MM.1S (cell line): ENCODE results near the gene CS.

Experiments used
- DNase-seq: peaks from one replicate; pipeline ENCODE4 v3.0.0-alpha.2; 2015
- H2AFZ ChIP-seq: fragments of 300-600 bp; sonication (generic); 2 replicates; pipeline ENCODE4 v1.6.0; 2016; ENCODE audit warnings: antibody characterized with exemption, low read length
- H3F3A ChIP-seq: fragments of 300-600 bp; sonication (generic); 2 replicates; pipeline ENCODE4 v1.6.1; 2016; ENCODE audit warnings: mild to moderate bottlenecking, antibody characterized with exemption, low read length, moderate library complexity, mixed read lengths; ENCODE audit not compliant: insufficient read depth
- H3K27ac ChIP-seq: fragments of 300-600 bp; sonication (generic); 2 replicates; pipeline ENCODE4 v1.5.1; 2016; ENCODE audit warnings: mild to moderate bottlenecking, low read length
- H3K27me3 ChIP-seq: fragments of 300-600 bp; sonication (generic); replicated peaks from 2 replicates; pipeline ENCODE4 v1.6.0; 2016; ENCODE audit warnings: low read length; ENCODE audit not compliant: insufficient read depth
- H3K36me3 ChIP-seq: fragments of 300-600 bp; sonication (generic); replicated peaks from 2 replicates; pipeline ENCODE4 v1.6.1; 2016; ENCODE audit warnings: mild to moderate bottlenecking, low read length, mixed read lengths; ENCODE audit not compliant: insufficient read depth
- H3K4me1 ChIP-seq: fragments of 300-600 bp; sonication (generic); 2 replicates; pipeline ENCODE4 v1.6.1; 2016; ENCODE audit warnings: low read length, mixed read lengths
- H3K4me2 ChIP-seq: fragments of 300-600 bp; sonication (generic); 2 replicates; pipeline ENCODE4 v1.6.0; 2016; ENCODE audit warnings: low read depth, low read length
- H3K4me3 ChIP-seq: fragments of 300-600 bp; sonication (generic); 2 replicates; pipeline ENCODE4 v1.5.1; 2016; ENCODE audit warnings: low read length, mixed read lengths
- H3K79me2 ChIP-seq: fragments of 300-600 bp; sonication (generic); 2 replicates; pipeline ENCODE4 v1.6.1; 2016; ENCODE audit warnings: mixed run types, low read length, mixed read lengths
- H3K9ac ChIP-seq: fragments of 300-600 bp; sonication (generic); 2 replicates; pipeline ENCODE4 v1.6.1; 2016; ENCODE audit warnings: low read length, mixed read lengths
- H3K9me2 ChIP-seq: fragments of 300-600 bp; sonication (generic); replicated peaks from 2 replicates; pipeline ENCODE4 v1.6.1; 2016; ENCODE audit warnings: mild to moderate bottlenecking, low read length, mixed read lengths; ENCODE audit not compliant: insufficient read depth
- H3K9me3 ChIP-seq: fragments of 300-600 bp; sonication (generic); replicated peaks from 2 replicates; pipeline ENCODE4 v1.6.1; 2016; ENCODE audit warnings: mild to moderate bottlenecking, low read length, mixed read lengths; ENCODE audit not compliant: insufficient read depth
- H4K20me1 ChIP-seq: fragments of 300-600 bp; sonication (generic); 2 replicates; pipeline ENCODE4 v1.6.1; 2016; ENCODE audit warnings: mild to moderate bottlenecking, low read length, moderate library complexity, mixed read lengths; ENCODE audit not compliant: insufficient read depth
- CTCF ChIP-seq: fragments of 300-600 bp; sonication (generic); IDR thresholded peaks from 2 replicates; pipeline ENCODE4 v1.5.1; 2016; ENCODE audit warnings: antibody characterized with exemption, low read length, mixed read lengths
- EZH2 ChIP-seq: fragments of 300-600 bp; sonication (generic); optimal IDR thresholded peaks from 2 replicates; pipeline ENCODE3; 2017; ENCODE audit warnings: low read depth, mild to moderate bottlenecking, antibody characterized with exemption, low read length, mixed read lengths
- EZH2phosphoT487 ChIP-seq: fragments of 300-600 bp; sonication (generic); IDR thresholded peaks from 2 replicates; pipeline ENCODE4 v1.6.1; 2018; ENCODE audit warnings: antibody characterized with exemption, low read length

Gene CS

GRCh38 chr12:56311003-56311402 is 10.9 kb upstream of the CS start:
- Histone ChIP-seq H3K9me2 (no peaks in the 10 kb centered on the region), H3K9me3 (no peaks in the 10 kb centered on the region), H3K4me2 (no peak overlapping the region), H3K79me2 (peaks cover 18% of the 10 kb centered on the region), H4K20me1 (no peaks in the 10 kb centered on the region), H2AFZ (no peak overlapping the region), H3F3A (no peaks in the 10 kb centered on the region), H3K27ac (no peak overlapping the region), H3K4me3 (no peak overlapping the region), H3K27me3 (no peaks in the 10 kb centered on the region), H3K9ac (no peak overlapping the region), H3K36me3 (no peaks in the 10 kb centered on the region), H3K4me1 (peaks cover 5% of the 10 kb centered on the region; the same call in 1 of the 2 replicates)
- TF ChIP-seq EZH2phosphoT487 (no peak), EZH2 (no peak), CTCF (no peak)
- no peak for DNase-seq

- H3K27ac ChIP-seq, result no peak overlapping the region
- no peaks in the 10 kb centered on the region for H3K36me3 ChIP-seq
- no peaks in the 10 kb centered on the region for H3K9me2 ChIP-seq
- TF ChIP-seq CTCF (no peak), EZH2 (no peak), EZH2phosphoT487 (no peak)
- no peaks in the 10 kb centered on the region for H3K9me3 ChIP-seq
- no peak overlapping the region for H3K4me3 ChIP-seq
- no peak overlapping the region for H3K4me2 ChIP-seq
- no peaks in the 10 kb centered on the region for H3F3A ChIP-seq
- no peaks in the 10 kb centered on the region for H3K79me2 ChIP-seq
- DNase-seq, result no peak
- no peak overlapping the region for H3K9ac ChIP-seq
- no peak overlapping the region for H2AFZ ChIP-seq
- no peaks in the 10 kb centered on the region for H3K4me1 ChIP-seq
- H3K27me3 ChIP-seq, result no peaks in the 10 kb centered on the region
- no peaks in the 10 kb centered on the region for H4K20me1 ChIP-seq
Observed at GRCh38 chr12:56308714-56309113, 8.6 kb upstream of the CS start.

GRCh38 chr12:56307221-56307965 is 7.3 kb upstream of the CS start:
- H3K79me2 ChIP-seq, result no peaks in the 10 kb centered on the region
- no peak overlapping the region for H3K4me2 ChIP-seq
- H3K4me3 ChIP-seq, result no peak overlapping the region
- no peak overlapping the region for H2AFZ ChIP-seq
- H3K4me1 ChIP-seq, result 0 out of 2 replicates have a peak, but pooled peaks cover 5% of the 10 kb centered on the region
- no peaks in the 10 kb centered on the region for H3K27me3 ChIP-seq
- DNase-seq, result no peak
- no peaks in the 10 kb centered on the region for H3K9me2 ChIP-seq
- H3K9me3 ChIP-seq, result no peaks in the 10 kb centered on the region
- H4K20me1 ChIP-seq, result no peaks in the 10 kb centered on the region
- no peak overlapping the region for H3K27ac ChIP-seq
- no peaks in the 10 kb centered on the region for H3K36me3 ChIP-seq
- H3F3A ChIP-seq, result 0 out of 2 replicates have a peak, but pooled peaks cover 3% of the 10 kb centered on the region
- no peak overlapping the region for H3K9ac ChIP-seq
- TF ChIP-seq EZH2 (no peak), CTCF (no peak), EZH2phosphoT487 (no peak)
